ENCODE data around the gene YTHDF1. TPM values are rescaled to one million over a fixed set of nuclear protein-coding genes. Genes with fewer than 3 reads are reported as not detected.

Gene YTHDF1
- total and polyA plus RNA-seq, 2 of the 4 experiments (the other 2 are of a cell fraction), result 10.9 to 22.6 TPM

GRCh38 chr20:63160641-63161175 lies 55.2 kb downstream of the YTHDF1 start:
- no peak overlapping the region for H2AK5ac ChIP-seq (ENCODE audit: low read depth, low read length)
- H4K91ac ChIP-seq (ENCODE audit: insufficient read depth, low read depth, low read length), result no peak overlapping the region
- no peak overlapping the region for H2BK15ac ChIP-seq (ENCODE audit: low read depth, low read length)
- H3K79me1 ChIP-seq (ENCODE audit: low read depth in 1 of 2, low read length in 2 of 2), result no peaks in the 10 kb centered on the region
- TF ChIP-seq RCOR1 (IDR thresholded peaks at IDR 0.05; ENCODE audit: insufficient replicate concordance, low read length), result no peak
- no peak for TF ChIP-seq NFE2L2 (IDR thresholded peaks at IDR 0.05; ENCODE audit: low read depth, low read length)
- TF ChIP-seq, protein P1, sequence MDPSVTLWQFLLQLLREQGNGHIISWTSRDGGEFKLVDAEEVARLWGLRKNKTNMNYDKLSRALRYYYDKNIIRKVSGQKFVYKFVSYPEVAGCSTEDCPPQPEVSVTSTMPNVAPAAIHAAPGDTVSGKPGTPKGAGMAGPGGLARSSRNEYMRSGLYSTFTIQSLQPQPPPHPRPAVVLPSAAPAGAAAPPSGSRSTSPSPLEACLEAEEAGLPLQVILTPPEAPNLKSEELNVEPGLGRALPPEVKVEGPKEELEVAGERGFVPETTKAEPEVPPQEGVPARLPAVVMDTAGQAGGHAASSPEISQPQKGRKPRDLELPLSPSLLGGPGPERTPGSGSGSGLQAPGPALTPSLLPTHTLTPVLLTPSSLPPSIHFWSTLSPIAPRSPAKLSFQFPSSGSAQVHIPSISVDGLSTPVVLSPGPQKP (IDR thresholded peaks at IDR 0.05; ENCODE audit: borderline replicate concordance, low read depth, low read length), result no peak
- no peak for TF ChIP-seq MAZ (IDR thresholded peaks at IDR 0.05; ENCODE audit: borderline replicate concordance, low read depth, low read length)
- no peak for TF ChIP-seq RFX5 (IDR thresholded peaks at IDR 0.05; ENCODE audit: low read depth, low read length)
- TF ChIP-seq MXI1 (IDR thresholded peaks at IDR 0.05; ENCODE audit: borderline replicate concordance, low read depth, low read length), result no peak
- TF ChIP-seq, protein P2, sequence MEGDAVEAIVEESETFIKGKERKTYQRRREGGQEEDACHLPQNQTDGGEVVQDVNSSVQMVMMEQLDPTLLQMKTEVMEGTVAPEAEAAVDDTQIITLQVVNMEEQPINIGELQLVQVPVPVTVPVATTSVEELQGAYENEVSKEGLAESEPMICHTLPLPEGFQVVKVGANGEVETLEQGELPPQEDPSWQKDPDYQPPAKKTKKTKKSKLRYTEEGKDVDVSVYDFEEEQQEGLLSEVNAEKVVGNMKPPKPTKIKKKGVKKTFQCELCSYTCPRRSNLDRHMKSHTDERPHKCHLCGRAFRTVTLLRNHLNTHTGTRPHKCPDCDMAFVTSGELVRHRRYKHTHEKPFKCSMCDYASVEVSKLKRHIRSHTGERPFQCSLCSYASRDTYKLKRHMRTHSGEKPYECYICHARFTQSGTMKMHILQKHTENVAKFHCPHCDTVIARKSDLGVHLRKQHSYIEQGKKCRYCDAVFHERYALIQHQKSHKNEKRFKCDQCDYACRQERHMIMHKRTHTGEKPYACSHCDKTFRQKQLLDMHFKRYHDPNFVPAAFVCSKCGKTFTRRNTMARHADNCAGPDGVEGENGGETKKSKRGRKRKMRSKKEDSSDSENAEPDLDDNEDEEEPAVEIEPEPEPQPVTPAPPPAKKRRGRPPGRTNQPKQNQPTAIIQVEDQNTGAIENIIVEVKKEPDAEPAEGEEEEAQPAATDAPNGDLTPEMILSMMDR (conservative IDR thresholded peaks at IDR 0.05; ENCODE audit: low read depth, low read length), result no peak
- no peak for TF ChIP-seq USF2 (IDR thresholded peaks at IDR 0.05; ENCODE audit: low read depth, low read length)
- no peak for TF ChIP-seq MAFK (IDR thresholded peaks at IDR 0.05; ENCODE audit: low read depth, low read length)
- no peak for TF ChIP-seq CHD1 (IDR thresholded peaks at IDR 0.05; ENCODE audit: low read depth, low read length)
- TF ChIP-seq BHLHE40 (IDR thresholded peaks at IDR 0.05; ENCODE audit: low read depth, low read length), result no peak
- no peak for TF ChIP-seq SMC3 (IDR thresholded peaks at IDR 0.05; ENCODE audit: low read depth, low read length)
- no peak for TF ChIP-seq RAD21 (IDR thresholded peaks at IDR 0.05; ENCODE audit: low read length)
- no peak for TF ChIP-seq CEBPB (IDR thresholded peaks at IDR 0.05; ENCODE audit: low read depth, low read length)
- no peak for TF ChIP-seq POLR2A (IDR thresholded peaks at IDR 0.05; ENCODE audit: low read depth, low read length)
- no peak for TF ChIP-seq FOS (IDR thresholded peaks at IDR 0.05; ENCODE audit: low read depth, low read length)
- H3K4me1 ChIP-seq (ENCODE audit: control insufficient read depth, insufficient read depth, low read length), result no peaks in the 10 kb centered on the region
- H2AK9ac ChIP-seq (replicated peaks; ENCODE audit: low read depth, low read length, poor library complexity), result no peak overlapping the region
- intact Hi-C loops (cut with micrococcal nuclease) (no loop called here), dilution Hi-C loops (cut with HindIII; ENCODE audit: low sequenced_read_pairs, unreplicated experiment) (no loop called here), in situ Hi-C loops (cut with MboI; ENCODE audit: low sequenced_read_pairs) (no loop called here)
- H3K4ac ChIP-seq (ENCODE audit: low read depth, low read length), result no peak overlapping the region
- H3K56ac ChIP-seq (ENCODE audit: extremely low read depth, insufficient read depth, low read length), result no peak overlapping the region
- H2BK20ac ChIP-seq (ENCODE audit: low read depth, low read length), result no peak overlapping the region
- DNase-seq, result no peak
- no peak overlapping the region for H3K18ac ChIP-seq (ENCODE audit: low read depth, low read length)
- no peaks in the 10 kb centered on the region; the same call in 1 of the 2 replicates for H4K20me1 ChIP-seq (ENCODE audit: insufficient read depth, low read length)
- H3K9me1 ChIP-seq (ENCODE audit: insufficient read depth, low read length), result no peaks in the 10 kb centered on the region
- no peaks in the 10 kb centered on the region for H3K9me3 ChIP-seq (ENCODE audit: control insufficient read depth, insufficient read depth, low read length)
- ChIA-PET CTCF (no interaction called here), POLR2A (ENCODE audit: unreplicated experiment) (no interaction called here)
- H2AFZ ChIP-seq (replicated peaks; ENCODE audit: low read length, poor library complexity), result no peak overlapping the region
- H4K5ac ChIP-seq (ENCODE audit: low read depth, low read length), result no peak overlapping the region
- H2BK5ac ChIP-seq (ENCODE audit: low read depth, low read length, poor library complexity, severe bottlenecking), result no peak overlapping the region
- no peak overlapping the region for H3K9ac ChIP-seq (ENCODE audit: low read depth, low read length)
- no TSS peak for BruUV-seq (replicated peaks)
- H3K14ac ChIP-seq (replicated peaks; ENCODE audit: low read depth, low read length), result no peak overlapping the region
- H3K4me3 ChIP-seq (ENCODE audit: insufficient read depth, low read depth, low read length), result no peak overlapping the region
- no peak overlapping the region for H3K4me2 ChIP-seq (ENCODE audit: low read depth, low read length)
- H3K23ac ChIP-seq (ENCODE audit: low read depth, low read length), result no peak overlapping the region
- H3K27me3 ChIP-seq (ENCODE audit: control insufficient read depth, insufficient read depth, low read length), result peaks cover 49% of the 10 kb centered on the region; the same call in 1 of the 2 replicates
- ATAC-seq (ENCODE audit: low read depth), result no peak
- no peaks in the 10 kb centered on the region for H3K36me3 ChIP-seq (ENCODE audit: control insufficient read depth, insufficient read depth, low read length)
- no peak overlapping the region for H4K8ac ChIP-seq (ENCODE audit: low read depth in 2 of 2, low read length in 2 of 2)
- 55% methylated on average over 4 of the region's 10 CpGs; no CpG with 5 or more reads in 1 of the 2 experiments for WGBS, 2 experiments (ENCODE audit: extremely low coverage in 2 of 2, insufficient read length in 1 of 2)
- H2BK120ac ChIP-seq (ENCODE audit: low read depth, low read length), result no peak overlapping the region
- H3K27ac ChIP-seq (ENCODE audit: insufficient read depth, low read length), result no peak overlapping the region
